ENCODE measurements around the gene SH3BP2.

The SH3BP2 gene

GRCh38 chr4:2878346-2878745 is 85.5 kb downstream of the SH3BP2 start:
- no peak for DNase-seq (ENCODE audit: low read depth in 2 of 2)

GRCh38 chr4:2879026-2879425 is 86.1 kb downstream of the SH3BP2 start:
- DNase-seq (ENCODE audit: low read depth in 2 of 2) = no peak

- no peak for DNase-seq (ENCODE audit: low read depth in 2 of 2)
Observed at GRCh38 chr4:2881431-2881830, 88.5 kb downstream of the SH3BP2 start.

GRCh38 chr4:2882341-2882740 is 89.5 kb downstream of the SH3BP2 start:
- no peak for DNase-seq (ENCODE audit: low read depth in 2 of 2)

GRCh38 chr4:2886161-2886560 is 93.3 kb downstream of the SH3BP2 start:
- DNase-seq (ENCODE audit: low read depth in 2 of 2) = no peak

GRCh38 chr4:2886622-2887021 is 93.7 kb downstream of the SH3BP2 start:
- no peak for DNase-seq (ENCODE audit: low read depth in 2 of 2)

DNA sequence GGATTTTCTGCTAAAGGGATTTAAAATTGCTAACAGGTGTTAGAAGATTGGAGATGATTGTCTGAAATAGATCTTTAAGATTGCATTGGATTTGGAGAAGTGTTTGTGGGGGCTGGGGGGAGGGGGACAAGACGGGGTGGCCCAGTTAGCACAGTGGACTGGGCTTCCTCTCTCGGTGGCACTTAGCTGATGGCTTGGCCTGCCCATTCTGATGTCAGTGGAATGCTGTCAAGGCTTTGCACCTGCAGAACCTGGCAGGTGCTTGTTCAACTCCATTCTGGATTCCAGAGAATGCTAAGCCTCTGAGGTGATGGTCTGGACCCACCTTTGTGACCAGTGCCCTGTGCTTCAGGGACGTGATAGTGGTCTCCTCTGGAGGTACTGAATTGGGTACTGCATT is 94.5 kb downstream of the SH3BP2 start:
- DNase-seq (ENCODE audit: low read depth in 2 of 2) = no peak

GRCh38 chr4:2888886-2889285 is 96.0 kb downstream of the SH3BP2 start:
- no peak for DNase-seq (ENCODE audit: low read depth in 2 of 2)
